SK-N-SH (cell line): Measurements from ENCODE around the gene NTM. TPM values are rescaled to one million over a fixed set of nuclear protein-coding genes. Genes with fewer than 3 reads are reported as not detected.

Source experiments
- CTCF ChIA-PET: fragments of 300-600, 350-600 bp; formaldehyde crosslinking; extraction: SDS; loops from one replicate; lab custom pipeline; 2021; lab: Yijun Ruan, JAX
- POLR2A ChIA-PET: fragments of 350-600 bp; sonication (Branson Sonifier 250); formaldehyde crosslinking; extraction: SDS; loops from one replicate; lab custom pipeline; 2020; ENCODE audit warnings: antibody characterized with exemption, inconsistent platforms; lab: Yijun Ruan, JAX
- DNase-seq: peaks from one replicate; pipeline ENCODE4 v3.0.0; 2012
- H2AFZ ChIP-seq: fragments of 200-600 bp; sonication (generic); 2 replicates; pipeline ENCODE4 v1.8.1; 2016; ENCODE audit warnings: antibody characterized with exemption, mild to moderate bottlenecking, low read depth
- H3F3A ChIP-seq: fragments of 200-600 bp; sonication (generic); replicated peaks from 2 replicates; pipeline ENCODE3; 2016; ENCODE audit warnings: antibody characterized with exemption, mild to moderate bottlenecking; ENCODE audit not compliant: insufficient read depth
- H3K27ac ChIP-seq, 2 experiments: fragments of 200-500 bp in 1 of 2; fragments of 200-600 bp in 1 of 2; sonication (Bioruptor generic) in 1 of 2; sonication (generic), shearing (Covaris generic) in 1 of 2; 2 replicates each; pipeline versions ENCODE4 v1.5.1 to v1.6.1; 2014 to 2016; ENCODE audit warnings: low read depth in 2 of 2, inconsistent platforms in 1 of 2, low read length in 1 of 2, mild to moderate bottlenecking in 1 of 2, mixed read lengths in 1 of 2
- H3K27me3 ChIP-seq: fragments of 200-600 bp; sonication (generic), shearing (Covaris generic); 2 replicates; pipeline ENCODE4 v1.6.1; 2016; ENCODE audit warnings: mixed run types; ENCODE audit not compliant: insufficient read depth
- H3K36me3 ChIP-seq, 2 experiments: fragments of 200-500 bp in 1 of 2; fragments of 200-600 bp in 1 of 2; sonication (Bioruptor generic) in 1 of 2; sonication (generic) in 1 of 2; replicated peaks in 1 of 2; 2 replicates each; pipeline versions ENCODE3 to v1.5.1; 2014 to 2016; ENCODE audit warnings: low read length in 1 of 2, mild to moderate bottlenecking in 1 of 2; ENCODE audit not compliant: insufficient read depth in 2 of 2, control insufficient read depth in 1 of 2
- H3K4me1 ChIP-seq, 2 experiments: fragments of 200-500 bp in 1 of 2; fragments of 200-600 bp in 1 of 2; sonication (Bioruptor generic) in 1 of 2; sonication (generic), shearing (Covaris generic) in 1 of 2; 2 replicates each; pipeline versions ENCODE4 v1.5.1 to v1.6.1; 2014 to 2016; ENCODE audit warnings: low read depth in 1 of 2, low read length in 1 of 2, mixed run types in 1 of 2; ENCODE audit not compliant: insufficient read depth in 2 of 2, control insufficient read depth in 1 of 2
- H3K4me2 ChIP-seq: fragments of 200-600 bp; sonication (generic), shearing (Covaris generic); 2 replicates; pipeline ENCODE4 v1.6.1; 2017; ENCODE audit warnings: mixed run types
- H3K4me3 ChIP-seq, 2 experiments: fragments of 200-500 bp in 1 of 2; fragments of 200-600 bp in 1 of 2; sonication (Bioruptor generic) in 1 of 2; sonication (generic), shearing (Covaris generic) in 1 of 2; 2 replicates each; pipeline versions ENCODE4 v1.5.1 to v1.8.1; 2014 to 2016; ENCODE audit warnings: low read depth in 2 of 2, inconsistent platforms in 1 of 2, low read length in 1 of 2, mild to moderate bottlenecking in 1 of 2, mixed read lengths in 1 of 2, moderate library complexity in 1 of 2
- H3K79me2 ChIP-seq: fragments of 200-600 bp; sonication (generic); 2 replicates; pipeline ENCODE4 v1.8.1; 2017; ENCODE audit warnings: mild to moderate bottlenecking; ENCODE audit not compliant: insufficient read depth
- H3K9ac ChIP-seq: fragments of 200-600 bp; sonication (generic); 2 replicates; pipeline ENCODE4 v1.6.1; 2017; ENCODE audit warnings: mixed run types
- H3K9me2 ChIP-seq: fragments of 200-600 bp; sonication (generic); 2 replicates; pipeline ENCODE4 v1.6.1; 2017; ENCODE audit warnings: mixed run types
- H3K9me3 ChIP-seq: fragments of 200-600 bp; sonication (generic); 2 replicates; pipeline ENCODE4 v1.6.1; 2017; ENCODE audit warnings: mixed run types, mild to moderate bottlenecking, moderate library complexity
- H4K20me1 ChIP-seq: fragments of 200-600 bp; sonication (generic); 2 replicates; pipeline ENCODE4 v1.6.1; 2017; ENCODE audit warnings: mild to moderate bottlenecking, mixed run types; ENCODE audit not compliant: insufficient read depth
- FOSL2 ChIP-seq: IDR thresholded peaks from 2 replicates; pipeline ENCODE4 v1.4.0; 2012; ENCODE audit warnings: low read depth, mild to moderate bottlenecking, moderate library complexity, borderline replicate concordance
- GATA2 ChIP-seq: sonication (generic); formaldehyde crosslinking; IDR thresholded peaks from 2 replicates; pipeline ENCODE4 v1.5.0; 2020; ENCODE audit warnings: mild to moderate bottlenecking, missing genetic modification reagents
- JUND ChIP-seq: IDR thresholded peaks from 2 replicates; pipeline ENCODE4 v1.4.0; 2012
- MEF2A ChIP-seq: IDR thresholded peaks from 2 replicates; pipeline ENCODE4 v1.4.0; 2012; ENCODE audit warnings: low read depth, borderline replicate concordance
- NFIC ChIP-seq: IDR thresholded peaks from 2 replicates; pipeline ENCODE4 v1.4.0; 2012; ENCODE audit warnings: borderline replicate concordance
- NRF1 ChIP-seq: IDR thresholded peaks from 2 replicates; pipeline ENCODE4 v1.6.1; 2012; ENCODE audit warnings: low read depth, mild to moderate bottlenecking, low read length
- RCOR1 ChIP-seq: fragments of 150-350 bp; IDR thresholded peaks from 2 replicates; pipeline ENCODE4 v1.6.1; 2017; ENCODE audit warnings: antibody characterized with exemption, low read length
- WGBS: methylation state at CpG from one replicate; pipeline ENCODE4 v1.1.6; 2017; ENCODE audit warnings: low lambda C conversion rate; 5-methylcytosine and 5-hydroxymethylcytosine counted together
- polyA plus RNA-seq, 3 experiments: library from polyadenylated mRNA; depleted of rRNA; stranded (reverse); fragments of >200 nt; gene quantifications; 2 replicates each; pipeline ENCODE4 v1.2.3, GENCODE V29; 2012
- TF ChIP-seq, protein P1 (sequence below): IDR thresholded peaks from 2 replicates; pipeline ENCODE4 v1.4.0; 2012; ENCODE audit warnings: low read depth
- TF ChIP-seq, protein P2 (sequence below): fragments of 200-600 bp; sonication (generic); IDR thresholded peaks from 2 replicates; pipeline ENCODE4 v1.6.1; 2017; ENCODE audit warnings: antibody characterized with exemption, mild to moderate bottlenecking, moderate library complexity

NTM gene
- polyA plus RNA-seq, 1 of the 3 experiments (the other 2 are of a cell fraction): 20.0 TPM

GRCh38 chr11:131530407-131530806 lies 160.0 kb downstream of the NTM start (continued):
- TF ChIP-seq RCOR1 (no peak), FOSL2 (no peak)

- H3K36me3 ChIP-seq: no peaks in the 10 kb centered on the region
- 38% methylated on average over 8 of the region's 8 CpGs for WGBS
- CTCF ChIA-PET: no interaction called here
- H3K9ac ChIP-seq: no peak overlapping the region
- H4K20me1 ChIP-seq: no peaks in the 10 kb centered on the region
- TF ChIP-seq NFIC: no peak
- TF ChIP-seq, protein P1, sequence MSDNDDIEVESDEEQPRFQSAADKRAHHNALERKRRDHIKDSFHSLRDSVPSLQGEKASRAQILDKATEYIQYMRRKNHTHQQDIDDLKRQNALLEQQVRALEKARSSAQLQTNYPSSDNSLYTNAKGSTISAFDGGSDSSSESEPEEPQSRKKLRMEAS: no peak
- TF ChIP-seq RCOR1: no peak
- TF ChIP-seq GATA2 (CRISPR knock-in tag): no peak
- TF ChIP-seq, protein P2, sequence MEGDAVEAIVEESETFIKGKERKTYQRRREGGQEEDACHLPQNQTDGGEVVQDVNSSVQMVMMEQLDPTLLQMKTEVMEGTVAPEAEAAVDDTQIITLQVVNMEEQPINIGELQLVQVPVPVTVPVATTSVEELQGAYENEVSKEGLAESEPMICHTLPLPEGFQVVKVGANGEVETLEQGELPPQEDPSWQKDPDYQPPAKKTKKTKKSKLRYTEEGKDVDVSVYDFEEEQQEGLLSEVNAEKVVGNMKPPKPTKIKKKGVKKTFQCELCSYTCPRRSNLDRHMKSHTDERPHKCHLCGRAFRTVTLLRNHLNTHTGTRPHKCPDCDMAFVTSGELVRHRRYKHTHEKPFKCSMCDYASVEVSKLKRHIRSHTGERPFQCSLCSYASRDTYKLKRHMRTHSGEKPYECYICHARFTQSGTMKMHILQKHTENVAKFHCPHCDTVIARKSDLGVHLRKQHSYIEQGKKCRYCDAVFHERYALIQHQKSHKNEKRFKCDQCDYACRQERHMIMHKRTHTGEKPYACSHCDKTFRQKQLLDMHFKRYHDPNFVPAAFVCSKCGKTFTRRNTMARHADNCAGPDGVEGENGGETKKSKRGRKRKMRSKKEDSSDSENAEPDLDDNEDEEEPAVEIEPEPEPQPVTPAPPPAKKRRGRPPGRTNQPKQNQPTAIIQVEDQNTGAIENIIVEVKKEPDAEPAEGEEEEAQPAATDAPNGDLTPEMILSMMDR: no peak
- no peak for TF ChIP-seq MEF2A
- TF ChIP-seq NRF1: no peak
- TF ChIP-seq JUND: no peak
- no peak overlapping the region for H3K4me2 ChIP-seq
- no peak overlapping the region for H2AFZ ChIP-seq
- no peaks in the 10 kb centered on the region for H3K79me2 ChIP-seq
- POLR2A ChIA-PET: no interaction called here
- H3K9me2 ChIP-seq: no peaks in the 10 kb centered on the region
- no peaks in the 10 kb centered on the region for H3F3A ChIP-seq
- H3K27ac ChIP-seq: no peak overlapping the region
- no peak for DNase-seq
- H3K9me3 ChIP-seq: no peaks in the 10 kb centered on the region
- H3K4me1 ChIP-seq: no peaks in the 10 kb centered on the region
- no peak overlapping the region for H3K4me3 ChIP-seq
- H3K27me3 ChIP-seq: no peaks in the 10 kb centered on the region
These were observed 162.7 kb downstream of the NTM start for GRCh38 chr11:131533149-131533548.

DNA sequence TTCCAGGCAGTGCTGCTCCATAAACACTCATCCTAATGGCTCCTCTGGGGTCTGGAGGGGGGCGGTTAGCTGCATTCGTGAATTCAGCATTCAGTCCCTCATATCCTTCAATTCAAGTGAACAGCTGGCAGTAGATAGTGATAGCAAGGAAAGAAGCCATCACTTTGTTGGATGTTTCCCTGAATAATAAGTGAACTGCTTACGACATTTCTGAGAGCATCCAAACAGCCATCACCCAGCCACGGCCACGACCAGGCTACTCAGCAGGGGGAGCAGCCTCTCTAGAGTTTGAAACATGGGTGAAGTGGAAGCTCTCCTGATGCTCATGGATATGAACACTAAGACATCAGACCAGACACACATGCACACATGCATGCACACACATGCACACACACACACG lies 163.6 kb downstream of the NTM start:
- no peaks in the 10 kb centered on the region for H3K9me3 ChIP-seq
- no peak overlapping the region for H3K9ac ChIP-seq
- H3K27ac ChIP-seq: no peak overlapping the region
- H3K36me3 ChIP-seq: no peaks in the 10 kb centered on the region
- CTCF ChIA-PET: interaction anchor here (1.4 kb wide), 1 partner anchor 140 kb away, joined by 4 read pairs; no protein-coding TSS in a partner anchor
- no peak for DNase-seq
- H3K4me1 ChIP-seq: no peaks in the 10 kb centered on the region
- WGBS: 15% methylated on average over 6 of the region's 6 CpGs
- TF ChIP-seq FOSL2: no peak
- no peaks in the 10 kb centered on the region for H3K79me2 ChIP-seq
- H2AFZ ChIP-seq: no peak overlapping the region
- no peaks in the 10 kb centered on the region for H3F3A ChIP-seq
- no peaks in the 10 kb centered on the region for H4K20me1 ChIP-seq
- H3K27me3 ChIP-seq: no peaks in the 10 kb centered on the region
- H3K4me2 ChIP-seq: no peak overlapping the region
- H3K4me3 ChIP-seq: no peak overlapping the region
- POLR2A ChIA-PET: no interaction called here
- no peaks in the 10 kb centered on the region for H3K9me2 ChIP-seq
